ENCODE results near the gene CSNK2A3. TPM values are rescaled to one million over a fixed set of nuclear protein-coding genes. Genes with fewer than 3 reads are reported as not detected.
"Not testable (repeated sequence)": the region's sequence is repeated elsewhere in the genome, so short reads cannot be mapped to it uniquely, and the experiment has no call there.

Gene CSNK2A3
- total RNA-seq, 2 experiments from 2014 or later: 3.3 to 3.6 TPM

GRCh38 chr11:11378184-11378940, 25.3 kb upstream of the CSNK2A3 start:
- no peak overlapping the region for H3K4me3 Mint-ChIP-seq
- ChIA-PET POLR2A (no interaction called here), CTCF (no interaction called here)
- H3K27ac Mint-ChIP-seq: no peak overlapping the region
- ATAC-seq (no peak), DNase-seq (no peak)
- H3K4me1 Mint-ChIP-seq (ENCODE audit: low read depth): no peaks in the 10 kb centered on the region
- no peaks in the 10 kb centered on the region for H3K9me3 Mint-ChIP-seq (ENCODE audit: insufficient read depth)
- H3K36me3 Mint-ChIP-seq (ENCODE audit: low read depth): no peaks in the 10 kb centered on the region
- no peaks in the 10 kb centered on the region for H3K27me3 Mint-ChIP-seq (ENCODE audit: low read depth)

GRCh38 chr11:11374358-11375148, 21.5 kb upstream of the CSNK2A3 start:
- Mint-ChIP-seq H3K36me3 (ENCODE audit: low read depth) (no peaks in the 10 kb centered on the region), H3K27ac (no peak overlapping the region), H3K4me3 (no peak overlapping the region), H3K4me1 (ENCODE audit: low read depth) (no peaks in the 10 kb centered on the region), H3K9me3 (ENCODE audit: insufficient read depth) (no peaks in the 10 kb centered on the region), H3K27me3 (ENCODE audit: low read depth) (no peaks in the 10 kb centered on the region)
- POLR2A ChIA-PET: no interaction called here
- ATAC-seq (no peak), DNase-seq (no peak)
- CTCF ChIA-PET: no interaction called here

GRCh38 chr11:11373934-11374333, 20.9 kb upstream of the CSNK2A3 start:
- CTCF ChIA-PET: no interaction called here
- POLR2A ChIA-PET: no interaction called here
- no peaks in the 10 kb centered on the region for H3K4me1 Mint-ChIP-seq (ENCODE audit: low read depth)

GRCh38 chr11:11372461-11372860, 19.4 kb upstream of the CSNK2A3 start:
- Mint-ChIP-seq H3K4me3 (no peak overlapping the region), H3K4me1 (ENCODE audit: low read depth) (no peaks in the 10 kb centered on the region), H3K27ac (no peak overlapping the region), H3K27me3 (ENCODE audit: low read depth) (no peaks in the 10 kb centered on the region), H3K36me3 (ENCODE audit: low read depth) (no peaks in the 10 kb centered on the region), H3K9me3 (ENCODE audit: insufficient read depth) (no peaks in the 10 kb centered on the region)
- POLR2A ChIA-PET: no interaction called here
- CTCF ChIA-PET: no interaction called here
- DNase-seq (no peak), ATAC-seq (no peak)

More at GRCh38 chr11:11373934-11374333, 20.9 kb upstream of the CSNK2A3 start:
- DNase-seq (no peak), ATAC-seq (no peak)
- H3K4me3 Mint-ChIP-seq: no peak overlapping the region
- H3K27ac Mint-ChIP-seq: no peak overlapping the region
- H3K27me3 Mint-ChIP-seq (ENCODE audit: low read depth): no peaks in the 10 kb centered on the region
- no peaks in the 10 kb centered on the region for H3K36me3 Mint-ChIP-seq (ENCODE audit: low read depth)
- no peaks in the 10 kb centered on the region for H3K9me3 Mint-ChIP-seq (ENCODE audit: insufficient read depth)

GRCh38 chr11:11370962-11371303, 17.9 kb upstream of the CSNK2A3 start:
- H3K36me3 Mint-ChIP-seq (ENCODE audit: low read depth): no peaks in the 10 kb centered on the region
- no peaks in the 10 kb centered on the region for H3K4me1 Mint-ChIP-seq (ENCODE audit: low read depth)
- DNase-seq: no peak
- ATAC-seq: no peak
- CTCF ChIA-PET: no interaction called here
- no peak overlapping the region for H3K27ac Mint-ChIP-seq
- no peak overlapping the region for H3K4me3 Mint-ChIP-seq
- no peaks in the 10 kb centered on the region for H3K9me3 Mint-ChIP-seq (ENCODE audit: insufficient read depth)
- no peaks in the 10 kb centered on the region for H3K27me3 Mint-ChIP-seq (ENCODE audit: low read depth)
- POLR2A ChIA-PET: no interaction called here

GRCh38 chr11:11370255-11370961, 17.4 kb upstream of the CSNK2A3 start:
- Mint-ChIP-seq H3K27ac (no peak overlapping the region), H3K27me3 (ENCODE audit: low read depth) (no peaks in the 10 kb centered on the region), H3K4me1 (ENCODE audit: low read depth) (no peaks in the 10 kb centered on the region), H3K4me3 (no peak overlapping the region), H3K9me3 (ENCODE audit: insufficient read depth) (no peaks in the 10 kb centered on the region), H3K36me3 (ENCODE audit: low read depth) (no peaks in the 10 kb centered on the region)
- DNase-seq: no peak
- ATAC-seq: no peak
- POLR2A ChIA-PET: no interaction called here
- CTCF ChIA-PET: no interaction called here

GRCh38 chr11:11366793-11367192, 13.7 kb upstream of the CSNK2A3 start:
- ChIA-PET POLR2A (no interaction called here), CTCF (no interaction called here)
- no peak for ATAC-seq
- Mint-ChIP-seq H3K4me1 (ENCODE audit: low read depth) (no peaks in the 10 kb centered on the region), H3K36me3 (ENCODE audit: low read depth) (no peaks in the 10 kb centered on the region), H3K9me3 (ENCODE audit: insufficient read depth) (no peaks in the 10 kb centered on the region), H3K27ac (no peak overlapping the region), H3K4me3 (no peak overlapping the region), H3K27me3 (ENCODE audit: low read depth) (no peaks in the 10 kb centered on the region)
- DNase-seq: no peak

GRCh38 chr11:11363674-11364073, 10.6 kb upstream of the CSNK2A3 start:
- DNase-seq (no peak), ATAC-seq (no peak)
- Mint-ChIP-seq H3K4me3 (no peak overlapping the region), H3K27ac (no peak overlapping the region), H3K4me1 (ENCODE audit: low read depth) (no peaks in the 10 kb centered on the region), H3K36me3 (ENCODE audit: low read depth) (no peaks in the 10 kb centered on the region), H3K9me3 (ENCODE audit: insufficient read depth) (no peaks in the 10 kb centered on the region), H3K27me3 (ENCODE audit: low read depth) (peaks cover 1% of the 10 kb centered on the region)
- ChIA-PET POLR2A (no interaction called here), CTCF (no interaction called here)

GRCh38 chr11:11359611-11360010, 6.6 kb upstream of the CSNK2A3 start:
- POLR2A ChIA-PET: no interaction called here
- no peaks in the 10 kb centered on the region for H3K9me3 Mint-ChIP-seq (ENCODE audit: insufficient read depth)

GRCh38 chr11:11356842-11357241, 3.8 kb upstream of the CSNK2A3 start:
- DNase-seq (no peak), ATAC-seq (no peak)
- no peak overlapping the region for H3K27ac Mint-ChIP-seq
- no peaks in the 10 kb centered on the region for H3K36me3 Mint-ChIP-seq (ENCODE audit: low read depth)
- ChIA-PET CTCF (no interaction called here), POLR2A (no interaction called here)
- H3K9me3 Mint-ChIP-seq (ENCODE audit: insufficient read depth): no peaks in the 10 kb centered on the region
- H3K4me1 Mint-ChIP-seq (ENCODE audit: low read depth): no peaks in the 10 kb centered on the region
- no peak overlapping the region for H3K4me3 Mint-ChIP-seq
- H3K27me3 Mint-ChIP-seq (ENCODE audit: low read depth): peaks cover 10% of the 10 kb centered on the region

More at GRCh38 chr11:11359611-11360010, 6.6 kb upstream of the CSNK2A3 start:
- H3K36me3 Mint-ChIP-seq (ENCODE audit: low read depth): no peaks in the 10 kb centered on the region
- no peak overlapping the region for H3K27ac Mint-ChIP-seq
- DNase-seq (no peak), ATAC-seq (no peak)
- CTCF ChIA-PET: no interaction called here
- peaks cover 10% of the 10 kb centered on the region for H3K27me3 Mint-ChIP-seq (ENCODE audit: low read depth)
- no peaks in the 10 kb centered on the region for H3K4me1 Mint-ChIP-seq (ENCODE audit: low read depth)
- H3K4me3 Mint-ChIP-seq: no peak overlapping the region

GRCh38 chr11:11351851-11352250, 1.2 kb downstream of the CSNK2A3 start:
- H3K27ac Mint-ChIP-seq; DNase-seq; CTCF ChIA-PET; H3K4me1 Mint-ChIP-seq (ENCODE audit: low read depth); H3K9me3 Mint-ChIP-seq (ENCODE audit: insufficient read depth); ATAC-seq; H3K27me3 Mint-ChIP-seq (ENCODE audit: low read depth); H3K4me3 Mint-ChIP-seq; H3K36me3 Mint-ChIP-seq (ENCODE audit: low read depth); POLR2A ChIA-PET: not testable (repeated sequence)

GRCh38 chr11:11351042-11351586, 1.9 kb downstream of the CSNK2A3 start:
- CTCF ChIA-PET: no interaction called here
- POLR2A ChIA-PET: no interaction called here
- no peaks in the 10 kb centered on the region for H3K9me3 Mint-ChIP-seq (ENCODE audit: insufficient read depth)
- no peaks in the 10 kb centered on the region for H3K36me3 Mint-ChIP-seq (ENCODE audit: low read depth)
- ATAC-seq: no peak
- H3K4me3 Mint-ChIP-seq: no peak overlapping the region
- peaks cover 2% of the 10 kb centered on the region for H3K27me3 Mint-ChIP-seq (ENCODE audit: low read depth)
- no peaks in the 10 kb centered on the region for H3K4me1 Mint-ChIP-seq (ENCODE audit: low read depth)
- no peak for DNase-seq
- H3K27ac Mint-ChIP-seq: no peak overlapping the region
